GM23248 (cell line): ENCODE measurements around the gene PSMC5. TPM values are rescaled to one million over a fixed set of nuclear protein-coding genes. Genes with fewer than 3 reads are reported as not detected.

Source experiments
- DNase-seq: peaks from one replicate; pipeline ENCODE4 v3.0.0-alpha.2; 2015
- H2AFZ ChIP-seq: fragments of 200-600 bp; sonication (generic); 2 replicates; pipeline ENCODE4 v1.6.1; 2016; ENCODE audit warnings: antibody characterized with exemption
- H3F3A ChIP-seq: fragments of 200-600 bp; sonication (generic); 2 replicates; pipeline ENCODE4 v1.6.1; 2016; ENCODE audit warnings: mild to moderate bottlenecking, antibody characterized with exemption, mixed run types; ENCODE audit not compliant: insufficient read depth
- H3K27ac ChIP-seq: fragments of 200-600 bp; sonication (generic); 2 replicates; pipeline ENCODE4 v1.5.1; 2016; ENCODE audit warnings: mild to moderate bottlenecking
- H3K27me3 ChIP-seq: fragments of 200-600 bp; sonication (generic); replicated peaks from 2 replicates; pipeline ENCODE4 v1.6.1; 2016; ENCODE audit warnings: mild to moderate bottlenecking; ENCODE audit not compliant: insufficient read depth
- H3K36me3 ChIP-seq: fragments of 200-600 bp; sonication (generic); 2 replicates; pipeline ENCODE4 v1.6.1; 2016; ENCODE audit warnings: low read depth, mild to moderate bottlenecking
- H3K4me1 ChIP-seq: fragments of 200-600 bp; sonication (generic); 2 replicates; pipeline ENCODE4 v1.6.1; 2016; ENCODE audit warnings: mild to moderate bottlenecking; ENCODE audit not compliant: insufficient read depth
- H3K4me2 ChIP-seq: fragments of 200-600 bp; sonication (generic); one replicate; pipeline ENCODE4 v1.6.1; 2016; ENCODE audit warnings: mild to moderate bottlenecking; ENCODE audit not compliant: unreplicated experiment
- H3K4me3 ChIP-seq: fragments of 200-600 bp; sonication (generic); 2 replicates; pipeline ENCODE4 v1.5.1; 2016; ENCODE audit warnings: mild to moderate bottlenecking
- H3K79me2 ChIP-seq: fragments of 200-600 bp; sonication (generic); 2 replicates; pipeline ENCODE4 v1.6.1; 2016; ENCODE audit warnings: mild to moderate bottlenecking; ENCODE audit not compliant: insufficient read depth
- H3K9ac ChIP-seq: fragments of 200-600 bp; sonication (generic); 2 replicates; pipeline ENCODE4 v1.6.1; 2016; ENCODE audit warnings: mild to moderate bottlenecking
- H3K9me2 ChIP-seq: fragments of 200-600 bp; sonication (generic); 2 replicates; pipeline ENCODE4 v1.6.1; 2016; ENCODE audit warnings: mixed run types, mild to moderate bottlenecking, moderate library complexity; ENCODE audit not compliant: insufficient read depth
- H3K9me3 ChIP-seq: fragments of 200-600 bp; sonication (generic); one replicate; pipeline ENCODE4 v1.6.1; 2017; ENCODE audit warnings: low read depth
- H4K20me1 ChIP-seq: fragments of 200-600 bp; sonication (generic); 2 replicates; pipeline ENCODE4 v1.6.0; 2016; ENCODE audit not compliant: insufficient read depth
- EZH2 ChIP-seq: fragments of 200-600 bp; sonication (generic); IDR thresholded peaks from 2 replicates; pipeline ENCODE4 v1.6.1; 2018; ENCODE audit warnings: antibody characterized with exemption, mild to moderate bottlenecking; ENCODE audit not compliant: insufficient read depth, poor library complexity, severe bottlenecking
- EZH2phosphoT487 ChIP-seq: fragments of 200-600 bp; sonication (generic); IDR thresholded peaks from 2 replicates; pipeline ENCODE4 v1.6.1; 2018; ENCODE audit warnings: antibody characterized with exemption, moderate library complexity, mild to moderate bottlenecking, low read depth; ENCODE audit not compliant: insufficient read depth
- WGBS, 2 experiments: methylation state at CpG; one replicate each; pipeline ENCODE4 v1.1.6; 2015 to 2017; ENCODE audit warnings: low lambda C conversion rate in 2 of 2, low coverage in 1 of 2; ENCODE audit errors: missing lambda C conversion rate in 2 of 2; 5-methylcytosine and 5-hydroxymethylcytosine counted together
- in situ Hi-C: fragments of 300-500 bp; cut with MboI; formaldehyde crosslinking; loops from 2 replicates; pipeline ENCODE4 v1.15.0; 2020
- polyA plus RNA-seq: library from polyadenylated mRNA; unstranded; fragments of >200 nt; fragmentation: Nextera tagmentation; extraction: Ambion mirVana; gene quantifications from 2 replicates; pipeline ENCODE4 v1.2.1, GENCODE V29; 2016
- total RNA-seq: library from RNA; depleted of rRNA; stranded (reverse); fragments of >200 nt; shearing (Covaris generic); gene quantifications from 2 replicates; pipeline ENCODE4 v1.2.3, GENCODE V29; 2014

The PSMC5 gene
- total and polyA plus RNA-seq, 2 experiments from 2014 or later: 60.5 to 180 TPM

DNA sequence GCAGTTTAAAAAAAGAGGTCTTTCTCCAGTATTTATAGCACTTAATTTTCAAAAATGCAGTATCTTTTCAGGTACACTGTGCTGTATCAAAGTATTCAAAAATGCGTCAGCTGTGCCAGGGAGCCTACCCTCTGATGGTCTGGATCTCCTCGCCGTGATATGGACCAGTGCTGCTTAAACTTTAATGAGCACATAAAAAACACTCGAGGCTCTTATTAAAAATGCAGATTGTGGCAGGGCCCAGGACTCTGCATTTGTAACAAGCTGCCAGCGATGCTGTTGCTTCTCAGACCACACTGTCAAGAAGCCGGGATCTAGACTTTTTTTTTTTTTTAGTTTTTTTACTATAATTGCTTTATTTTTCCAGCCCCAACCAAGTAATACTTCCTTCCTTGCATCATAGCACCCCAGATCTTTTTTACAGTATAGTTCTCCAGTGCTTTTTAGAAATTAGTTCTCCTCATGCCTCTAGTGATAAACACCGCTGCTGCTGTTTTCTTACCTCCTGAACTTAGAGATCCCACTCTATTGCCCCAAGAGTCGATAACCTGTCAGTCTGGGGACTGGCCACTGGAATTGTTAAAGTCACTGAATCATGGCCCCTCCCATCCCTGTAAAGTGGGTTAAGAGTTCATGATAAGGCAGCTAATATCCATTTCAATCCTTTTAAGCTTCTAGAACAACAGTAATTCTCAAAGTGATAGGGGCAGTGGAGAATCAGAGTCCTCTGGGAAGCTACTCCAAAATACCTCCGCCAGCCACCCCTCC, 16.9 kb downstream of the PSMC5 start:
- peak overlapping the region; percentile 80 for H3K4me3 ChIP-seq
- peak overlapping the region; percentile 86 for H2AFZ ChIP-seq
- in situ Hi-C loops: no loop called here
- peaks cover 31% of the 10 kb centered on the region for H3K79me2 ChIP-seq
- H3K9ac ChIP-seq: peak overlapping the region; percentile 77
- H3K9me2 ChIP-seq: no peaks in the 10 kb centered on the region
- H3K4me2 ChIP-seq: peak overlapping the region; percentile 81
- peaks cover 25% of the 10 kb centered on the region for H3F3A ChIP-seq
- WGBS, 2 experiments: 42 to 46% methylated on average over 9 of the region's 9 CpGs
- peak overlapping the region; percentile 81 for H3K27ac ChIP-seq
- H3K9me3 ChIP-seq: no peaks in the 10 kb centered on the region
- H3K36me3 ChIP-seq: no peaks in the 10 kb centered on the region
- TF ChIP-seq EZH2phosphoT487 (no peak), EZH2 (no peak)
- no peaks in the 10 kb centered on the region for H3K27me3 ChIP-seq
- peaks cover 32% of the 10 kb centered on the region for H3K4me1 ChIP-seq
- H4K20me1 ChIP-seq: no peaks in the 10 kb centered on the region
- DNase-seq: no peak

DNA sequence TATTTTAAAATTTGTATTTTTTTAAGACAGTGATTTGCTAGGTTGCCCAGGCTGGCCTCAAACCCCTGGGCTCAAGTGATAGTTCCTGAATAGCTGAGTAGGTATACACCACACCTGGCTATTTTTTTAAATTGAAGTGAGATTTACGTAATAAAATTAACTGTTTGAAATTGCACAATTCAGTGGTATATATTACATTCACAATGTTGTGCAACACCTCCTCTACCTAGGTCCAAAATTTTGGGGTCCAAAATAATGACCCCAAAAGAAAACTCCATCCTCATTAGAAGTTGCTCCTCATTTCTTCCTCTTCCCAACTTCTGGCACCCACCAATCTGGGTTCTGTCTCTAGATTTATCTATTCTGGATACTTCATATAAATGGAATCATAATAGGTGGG, 18.3 kb downstream of the PSMC5 start:
- H3K4me2 ChIP-seq: no peak overlapping the region
- H3K36me3 ChIP-seq: no peaks in the 10 kb centered on the region
- no peaks in the 10 kb centered on the region for H3K9me3 ChIP-seq
- H4K20me1 ChIP-seq: no peaks in the 10 kb centered on the region
- H3K79me2 ChIP-seq: peaks cover 17% of the 10 kb centered on the region
- no peaks in the 10 kb centered on the region for H3K9me2 ChIP-seq
- no peak for TF ChIP-seq EZH2
- no peak for TF ChIP-seq EZH2phosphoT487
- in situ Hi-C loops: no loop called here
- no peak overlapping the region for H3K27ac ChIP-seq
- peaks cover 19% of the 10 kb centered on the region; the same call in 1 of the 2 replicates for H3F3A ChIP-seq
- no peak overlapping the region for H3K4me3 ChIP-seq
- H2AFZ ChIP-seq: no peak overlapping the region
- no peaks in the 10 kb centered on the region for H3K27me3 ChIP-seq
- peaks cover 19% of the 10 kb centered on the region for H3K4me1 ChIP-seq
- H3K9ac ChIP-seq: no peak overlapping the region
- WGBS, 2 experiments: 55 to 59% methylated on average over 1 of the region's 1 CpG
- DNase-seq: no peak

DNA sequence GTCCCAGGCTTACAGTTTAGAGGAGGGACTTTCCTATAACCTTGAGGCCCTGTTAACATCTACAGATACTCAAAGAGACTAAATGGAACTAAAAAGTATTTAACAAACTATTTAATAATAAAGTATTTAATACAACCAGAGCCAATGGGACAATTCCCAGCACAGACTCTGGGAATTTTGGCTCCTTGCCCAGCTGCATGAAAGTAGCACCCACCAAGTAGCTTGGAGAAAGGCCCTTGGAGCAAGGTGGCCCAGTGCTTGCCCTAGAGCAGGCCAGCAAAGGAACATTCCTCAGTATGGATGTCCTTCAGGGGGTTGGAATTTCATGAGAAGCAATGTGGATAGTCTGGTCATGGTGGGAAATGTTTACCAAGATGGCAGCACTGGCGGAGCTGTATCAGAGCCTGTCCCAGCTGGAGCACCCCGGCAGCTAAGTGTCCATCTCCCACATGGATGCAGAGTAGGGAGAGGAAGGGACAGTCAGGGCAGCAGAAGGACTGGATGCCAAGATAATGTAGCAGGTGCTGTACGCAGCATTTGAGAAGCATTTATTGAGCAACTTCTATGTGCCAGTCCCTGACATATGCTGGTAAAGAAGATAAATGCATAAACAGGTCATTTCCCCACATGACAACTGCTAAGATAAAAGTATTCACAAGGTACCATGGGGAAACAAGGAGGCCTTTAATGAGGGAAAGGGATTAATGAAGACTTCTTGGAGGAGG, 20.5 kb downstream of the PSMC5 start:
- no peaks in the 10 kb centered on the region for H3K79me2 ChIP-seq
- H3K27me3 ChIP-seq: no peaks in the 10 kb centered on the region
- no peaks in the 10 kb centered on the region for H3K9me2 ChIP-seq
- DNase-seq: no peak
- peaks cover 11% of the 10 kb centered on the region for H3K4me1 ChIP-seq
- in situ Hi-C loops: no loop called here
- H3K36me3 ChIP-seq: no peaks in the 10 kb centered on the region
- no peak overlapping the region for H3K9ac ChIP-seq
- WGBS, 2 experiments: 75 to 83% methylated on average over 3 of the region's 3 CpGs
- H2AFZ ChIP-seq: no peak overlapping the region
- H4K20me1 ChIP-seq: no peaks in the 10 kb centered on the region
- no peak overlapping the region for H3K27ac ChIP-seq
- H3K9me3 ChIP-seq: no peaks in the 10 kb centered on the region
- no peak overlapping the region for H3K4me2 ChIP-seq
- TF ChIP-seq EZH2 (no peak), EZH2phosphoT487 (no peak)
- H3K4me3 ChIP-seq: no peak overlapping the region
- H3F3A ChIP-seq: peaks cover 11% of the 10 kb centered on the region; the same call in 1 of the 2 replicates

DNA sequence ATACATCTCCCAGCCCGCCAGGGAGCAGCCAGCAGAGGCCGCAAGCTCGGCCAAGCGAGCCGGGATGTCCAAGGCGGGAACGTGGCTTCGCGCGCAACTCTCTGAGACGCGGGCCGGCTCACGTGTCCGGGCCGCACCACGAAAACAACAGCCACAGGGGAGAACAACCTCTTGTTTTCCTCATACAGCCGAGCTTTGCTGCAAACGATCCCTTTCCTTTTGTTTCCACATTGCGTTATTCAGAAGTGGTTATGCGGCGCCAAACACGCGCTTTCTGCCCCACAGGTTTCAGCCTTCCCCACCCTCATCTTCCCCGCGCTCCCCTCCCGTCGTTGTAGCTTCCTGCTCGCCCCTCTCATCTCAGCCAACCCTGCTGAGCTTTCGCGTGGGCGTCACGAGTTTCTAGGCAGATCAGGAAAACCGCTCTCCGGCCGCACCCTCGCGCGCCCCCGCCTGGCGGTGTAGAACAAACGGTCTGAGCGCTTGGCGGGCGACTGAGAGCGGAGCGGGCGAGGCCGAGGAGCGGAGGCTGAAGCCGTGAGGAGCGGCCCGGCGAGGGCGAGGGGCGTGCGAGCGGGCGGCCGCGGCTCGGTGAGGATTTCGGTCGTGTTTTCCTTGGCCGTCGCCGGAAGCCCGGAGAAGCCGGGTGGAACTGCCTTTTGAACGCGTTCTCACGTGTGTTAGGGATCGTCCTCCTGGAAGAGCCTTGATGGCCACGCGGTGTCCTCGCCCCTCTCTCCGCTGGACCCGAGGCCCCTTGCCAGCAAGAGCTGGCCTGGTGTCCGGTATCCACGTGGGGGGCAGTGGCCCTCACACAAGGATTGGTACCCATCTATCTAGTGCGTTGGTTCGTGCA, 21.8 kb downstream of the PSMC5 start:
- H3K4me2 ChIP-seq: peak overlapping the region; percentile 56
- TF ChIP-seq EZH2phosphoT487 (no peak), EZH2 (no peak)
- H3K9me2 ChIP-seq: no peaks in the 10 kb centered on the region
- DNase-seq: peak; percentile 97
- H3F3A ChIP-seq: 0 out of 2 replicates have a peak, but pooled peaks cover 3% of the 10 kb centered on the region
- no peaks in the 10 kb centered on the region for H3K9me3 ChIP-seq
- no peaks in the 10 kb centered on the region; the same call in 1 of the 2 replicates for H3K27me3 ChIP-seq
- in situ Hi-C loops: no loop called here
- no peak overlapping the region for H3K27ac ChIP-seq
- peak overlapping the region; percentile 64 for H3K4me3 ChIP-seq
- H4K20me1 ChIP-seq: no peaks in the 10 kb centered on the region
- peak overlapping the region; percentile 74 for H3K9ac ChIP-seq
- peak overlapping the region; percentile 92 for H2AFZ ChIP-seq
- no peaks in the 10 kb centered on the region for H3K36me3 ChIP-seq
- H3K79me2 ChIP-seq: no peaks in the 10 kb centered on the region
- whole genome bisulfite sequencing, 2 experiments: 10% methylated on average over 81 to 82 of the region's 82 CpGs
- peaks cover 6% of the 10 kb centered on the region; the same call in 1 of the 2 replicates for H3K4me1 ChIP-seq
